ENCODE results near the gene ZFAND3.

GRCh38 chr6:38187811-38188590 is 368.5 kb downstream of the ZFAND3 start:
- TF ChIP-seq MXI1 (IDR thresholded peaks at IDR 0.05; ENCODE audit: low read depth, low read length): no peak
- no peak for TF ChIP-seq POLR2AphosphoS5 (IDR thresholded peaks at IDR 0.05; ENCODE audit: low read depth, low read length)
- TF ChIP-seq TAF1 (IDR thresholded peaks at IDR 0.05; ENCODE audit: borderline replicate concordance, low read depth, low read length): no peak

All from SK-N-SH (cell line).